ENCODE results near the gene CDH5.
A peak's percentile ranks its signal among the peaks of the same experiment; 100 is the strongest.

CDH5 gene

GRCh38 chr16:66354034-66354909 is 12.2 kb upstream of the CDH5 start:
- no peaks in the 10 kb centered on the region for H3K9me3 ChIP-seq (ENCODE audit: low read length)
- no peaks in the 10 kb centered on the region for H3K9me2 ChIP-seq (ENCODE audit: low read depth, low read length)
- H4K20me1 ChIP-seq (ENCODE audit: insufficient read depth, low read length), result no peaks in the 10 kb centered on the region
- no peak overlapping the region for H3K4me2 ChIP-seq (ENCODE audit: low read length)
- H3K9ac ChIP-seq (ENCODE audit: low read length), result no peak overlapping the region
- no peak overlapping the region for H3K27ac ChIP-seq (ENCODE audit: low read depth, low read length, poor library complexity, severe bottlenecking)
- TF ChIP-seq CTCF (IDR thresholded peaks at IDR 0.05; ENCODE audit: low read length) (no peak), EZH2 (IDR thresholded peaks at IDR 0.05; ENCODE audit: borderline replicate concordance, low read length) (no peak)
- H3K4me3 ChIP-seq (ENCODE audit: low read depth, low read length, poor library complexity, severe bottlenecking), result no peak overlapping the region
- H3K79me2 ChIP-seq (ENCODE audit: insufficient read depth, low read length), result no peaks in the 10 kb centered on the region
- H3K4me1 ChIP-seq (ENCODE audit: insufficient read depth, low read length, severe bottlenecking), result no peaks in the 10 kb centered on the region
- no peaks in the 10 kb centered on the region for H3K27me3 ChIP-seq (ENCODE audit: insufficient read depth, low read length)
- H3K36me3 ChIP-seq (ENCODE audit: insufficient read depth, low read length), result no peaks in the 10 kb centered on the region
- H2AFZ ChIP-seq (ENCODE audit: low read length), result no peak overlapping the region
- no peaks in the 10 kb centered on the region for H3F3A ChIP-seq (ENCODE audit: insufficient read depth, low read length)

GRCh38 chr16:66355526-66355925 is 11.0 kb upstream of the CDH5 start:
- Histone ChIP-seq H3K9me3 (ENCODE audit: low read length) (no peaks in the 10 kb centered on the region), H3K79me2 (ENCODE audit: insufficient read depth, low read length) (no peaks in the 10 kb centered on the region), H3K4me2 (ENCODE audit: low read length) (no peak overlapping the region), H3K9ac (ENCODE audit: low read length) (no peak overlapping the region), H3K4me1 (ENCODE audit: insufficient read depth, low read length, severe bottlenecking) (no peaks in the 10 kb centered on the region), H3K27ac (ENCODE audit: low read depth, low read length, poor library complexity, severe bottlenecking) (no peak overlapping the region), H4K20me1 (ENCODE audit: insufficient read depth, low read length) (no peaks in the 10 kb centered on the region), H3K9me2 (ENCODE audit: low read depth, low read length) (no peaks in the 10 kb centered on the region), H3K27me3 (ENCODE audit: insufficient read depth, low read length) (no peaks in the 10 kb centered on the region), H3K36me3 (ENCODE audit: insufficient read depth, low read length) (no peaks in the 10 kb centered on the region), H3F3A (ENCODE audit: insufficient read depth, low read length) (no peaks in the 10 kb centered on the region), H2AFZ (ENCODE audit: low read length) (no peak overlapping the region), H3K4me3 (ENCODE audit: low read depth, low read length, poor library complexity, severe bottlenecking) (no peak overlapping the region)
- TF ChIP-seq EZH2 (IDR thresholded peaks at IDR 0.05; ENCODE audit: borderline replicate concordance, low read length) (no peak), CTCF (IDR thresholded peaks at IDR 0.05; ENCODE audit: low read length) (no peak)

GRCh38 chr16:66357523-66357928 is 9.0 kb upstream of the CDH5 start:
- no peak overlapping the region for H3K4me2 ChIP-seq (ENCODE audit: low read length)
- H3F3A ChIP-seq (ENCODE audit: insufficient read depth, low read length), result no peaks in the 10 kb centered on the region
- no peaks in the 10 kb centered on the region for H3K27me3 ChIP-seq (ENCODE audit: insufficient read depth, low read length)
- no peaks in the 10 kb centered on the region for H3K9me2 ChIP-seq (ENCODE audit: low read depth, low read length)
- no peaks in the 10 kb centered on the region for H3K36me3 ChIP-seq (ENCODE audit: insufficient read depth, low read length)
- no peaks in the 10 kb centered on the region for H3K9me3 ChIP-seq (ENCODE audit: low read length)
- TF ChIP-seq EZH2 (IDR thresholded peaks at IDR 0.05; ENCODE audit: borderline replicate concordance, low read length), result no peak
- TF ChIP-seq CTCF (IDR thresholded peaks at IDR 0.05; ENCODE audit: low read length), result peak; percentile 69
- H3K79me2 ChIP-seq (ENCODE audit: insufficient read depth, low read length), result no peaks in the 10 kb centered on the region
- no peaks in the 10 kb centered on the region for H3K4me1 ChIP-seq (ENCODE audit: insufficient read depth, low read length, severe bottlenecking)
- no peak overlapping the region for H3K9ac ChIP-seq (ENCODE audit: low read length)
- H3K27ac ChIP-seq (ENCODE audit: low read depth, low read length, poor library complexity, severe bottlenecking), result no peak overlapping the region
- H3K4me3 ChIP-seq (ENCODE audit: low read depth, low read length, poor library complexity, severe bottlenecking), result no peak overlapping the region
- H2AFZ ChIP-seq (ENCODE audit: low read length), result no peak overlapping the region
- no peaks in the 10 kb centered on the region for H4K20me1 ChIP-seq (ENCODE audit: insufficient read depth, low read length)

Measured in OCI-LY1 (cell line).